Karpas-422 (cell line): ENCODE data around the gene MIB2. TPM values are rescaled to one million over a fixed set of nuclear protein-coding genes. Genes with fewer than 3 reads are reported as not detected.
"Not testable (repeated sequence)": the region's sequence is repeated elsewhere in the genome, so short reads cannot be mapped to it uniquely, and the experiment has no call there.

Experiments
- DNase-seq: peaks from one replicate; pipeline ENCODE4 v3.0.0-alpha.2; 2015
- H2AFZ ChIP-seq: fragments of 200-600 bp; sonication (generic); 2 replicates; pipeline ENCODE4 v1.6.1; 2014; ENCODE audit warnings: antibody characterized with exemption, low read length, mixed read lengths
- H3K27ac ChIP-seq: fragments of 200-600 bp; sonication (generic); 2 replicates; pipeline ENCODE4 v1.5.1; 2014; ENCODE audit warnings: mild to moderate bottlenecking, low read length, moderate library complexity
- H3K27me3 ChIP-seq: fragments of 200-600 bp; sonication (generic); 2 replicates; pipeline ENCODE4 v1.6.1; 2014; ENCODE audit warnings: low read length, mixed read lengths
- H3K36me3 ChIP-seq: fragments of 200-600 bp; sonication (generic); 2 replicates; pipeline ENCODE4 v1.6.1; 2014; ENCODE audit warnings: low read length, mixed read lengths; ENCODE audit not compliant: insufficient read depth
- H3K4me1 ChIP-seq: fragments of 200-600 bp; sonication (generic); 2 replicates; pipeline ENCODE4 v1.6.1; 2014; ENCODE audit warnings: mild to moderate bottlenecking, low read length, mixed read lengths
- H3K4me2 ChIP-seq: fragments of 200-600 bp; sonication (generic); 2 replicates; pipeline ENCODE4 v1.6.1; 2014; ENCODE audit warnings: low read length, low read depth, mild to moderate bottlenecking; ENCODE audit not compliant: poor library complexity, severe bottlenecking
- H3K4me3 ChIP-seq: fragments of 200-600 bp; sonication (generic); 2 replicates; pipeline ENCODE4 v1.5.1; 2014; ENCODE audit warnings: mild to moderate bottlenecking, antibody characterized with exemption, low read length, mixed read lengths
- H3K79me2 ChIP-seq: fragments of 200-600 bp; sonication (generic); 2 replicates; pipeline ENCODE4 v1.6.1; 2014; ENCODE audit warnings: mild to moderate bottlenecking, low read length, mixed read lengths
- H3K9ac ChIP-seq: fragments of 200-600 bp; sonication (generic); 2 replicates; pipeline ENCODE4 v1.6.0; 2014; ENCODE audit warnings: low read length
- H3K9me2 ChIP-seq: fragments of 200-600 bp; sonication (generic), shearing (Covaris generic); replicated peaks from 2 replicates; pipeline ENCODE4 v1.6.0; 2014; ENCODE audit warnings: mild to moderate bottlenecking, low read length, moderate library complexity; ENCODE audit not compliant: insufficient read depth
- H3K9me3 ChIP-seq: fragments of 300-700, 200-600 bp; sonication (generic); 2 replicates; pipeline ENCODE4 v1.6.1; 2014; ENCODE audit warnings: low read length, mixed read lengths
- H4K20me1 ChIP-seq: fragments of 200-600 bp; sonication (generic); 2 replicates; pipeline ENCODE4 v1.6.1; 2014; ENCODE audit warnings: mild to moderate bottlenecking, antibody characterized with exemption, low read length, low read depth; ENCODE audit not compliant: insufficient read depth
- total RNA-seq: library from RNA; depleted of rRNA; stranded (reverse); fragments of >200 nt; shearing (Covaris generic); gene quantifications from 2 replicates; pipeline ENCODE4 v1.2.3, GENCODE V29; 2014; ENCODE audit warnings: low replicate concordance

The MIB2 gene
- total RNA-seq, 1 experiment from 2014 or later, result 24.8 TPM

- H3K4me1 ChIP-seq, H3K27ac ChIP-seq, H4K20me1 ChIP-seq, H3K79me2 ChIP-seq, H3K36me3 ChIP-seq, H3K9me3 ChIP-seq, H3K9me2 ChIP-seq, DNase-seq, H3K27me3 ChIP-seq, H3K4me3 ChIP-seq, H3K9ac ChIP-seq, H3K4me2 ChIP-seq, H2AFZ ChIP-seq: not testable (repeated sequence)
Observed at GRCh38 chr1:1640081-1640480, 24.8 kb downstream of the MIB2 start.

DNA sequence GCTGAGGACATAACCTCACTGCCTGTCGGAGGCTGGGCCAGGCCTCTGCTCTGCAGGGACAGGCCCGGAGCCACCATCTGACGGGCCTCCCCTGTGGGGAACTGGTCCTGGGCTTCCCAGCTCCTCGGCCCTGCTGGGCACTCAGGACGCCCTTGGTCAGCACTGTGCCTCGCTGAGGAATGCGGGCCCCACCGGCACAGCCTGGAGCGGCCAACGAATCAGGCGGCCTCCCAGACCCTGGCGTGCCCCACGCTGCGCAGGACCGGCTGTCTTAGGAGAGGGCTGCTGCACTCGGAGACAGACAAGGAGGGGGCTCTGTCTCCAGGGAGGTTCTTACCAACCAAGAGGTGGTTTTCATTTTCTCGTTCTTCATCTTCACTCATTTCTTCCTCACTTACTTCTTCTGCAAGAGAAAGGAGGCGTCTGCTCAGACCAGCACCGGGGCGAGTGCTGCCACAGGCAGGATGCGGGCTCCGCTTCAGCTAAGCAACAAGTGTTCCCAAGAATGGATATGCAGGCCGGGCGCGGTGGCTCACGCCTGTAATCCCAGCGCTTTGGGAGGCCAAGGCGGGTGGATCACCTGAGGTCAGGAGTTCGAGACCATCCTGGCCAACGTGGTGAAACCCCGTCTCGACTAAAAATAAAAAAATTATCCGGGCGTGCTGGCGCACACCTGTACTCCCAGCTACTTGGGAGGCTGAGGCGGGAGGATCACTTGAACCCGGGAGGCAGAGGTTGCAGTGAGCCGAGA, 25.6 kb downstream of the MIB2 start:
- not testable (repeated sequence) for H3K9ac ChIP-seq, H3K36me3 ChIP-seq, H3K27me3 ChIP-seq, H3K4me2 ChIP-seq, H3K4me1 ChIP-seq, H4K20me1 ChIP-seq, H3K9me3 ChIP-seq, H3K9me2 ChIP-seq, H3K79me2 ChIP-seq, H2AFZ ChIP-seq, H3K27ac ChIP-seq, DNase-seq, H3K4me3 ChIP-seq

GRCh38 chr1:1646326-1646725, 31.0 kb downstream of the MIB2 start:
- not testable (repeated sequence) for H3K9me3 ChIP-seq, H3K27me3 ChIP-seq, H3K79me2 ChIP-seq, H3K4me1 ChIP-seq, H2AFZ ChIP-seq, H3K9me2 ChIP-seq, H3K4me2 ChIP-seq, H3K27ac ChIP-seq, H4K20me1 ChIP-seq, H3K9ac ChIP-seq, H3K36me3 ChIP-seq, DNase-seq, H3K4me3 ChIP-seq

DNA sequence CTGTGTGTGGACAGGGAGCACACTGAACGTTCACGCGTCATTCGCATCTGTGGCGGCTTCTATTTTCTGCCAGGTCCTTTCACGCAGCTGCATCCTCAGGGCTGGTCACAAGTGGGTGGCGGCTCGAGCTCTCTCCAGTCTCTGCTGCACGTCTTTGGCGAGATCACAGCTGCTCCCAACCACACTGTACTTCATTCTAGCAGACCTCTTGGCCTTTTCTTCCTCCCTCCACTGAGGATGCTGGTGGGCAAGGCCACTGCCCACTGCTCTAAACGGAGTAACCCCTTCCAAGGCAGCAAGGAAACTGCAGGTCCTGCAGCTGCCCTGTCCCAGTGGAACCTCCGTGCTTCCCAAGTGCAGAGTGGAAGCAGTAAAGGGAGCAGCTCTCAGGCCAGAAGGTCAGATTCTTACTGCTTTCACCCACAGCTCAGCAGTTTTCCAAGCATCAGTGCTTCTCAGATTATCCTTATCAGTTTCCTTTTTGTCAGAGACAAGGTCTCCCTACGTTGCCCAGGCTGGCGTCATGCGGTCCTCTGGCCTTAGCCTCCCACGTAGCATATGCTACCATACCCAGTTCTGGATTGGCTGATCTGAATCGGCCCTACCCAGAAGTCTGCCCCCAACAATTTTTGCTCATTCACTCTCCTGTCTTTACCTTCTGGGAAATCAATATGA, 32.4 kb downstream of the MIB2 start:
- H3K9me2 ChIP-seq, H3K4me1 ChIP-seq, H3K27ac ChIP-seq, H3K9me3 ChIP-seq, H2AFZ ChIP-seq, H3K79me2 ChIP-seq, H3K27me3 ChIP-seq, H3K4me3 ChIP-seq, H4K20me1 ChIP-seq, H3K9ac ChIP-seq, H3K36me3 ChIP-seq, H3K4me2 ChIP-seq, DNase-seq: not testable (repeated sequence)

GRCh38 chr1:1648265-1648664, 33.0 kb downstream of the MIB2 start:
- H3K36me3 ChIP-seq, H4K20me1 ChIP-seq, H3K4me1 ChIP-seq, H2AFZ ChIP-seq, H3K27me3 ChIP-seq, H3K9me3 ChIP-seq, H3K9ac ChIP-seq, H3K79me2 ChIP-seq, H3K9me2 ChIP-seq, H3K4me3 ChIP-seq, H3K27ac ChIP-seq, H3K4me2 ChIP-seq, DNase-seq: not testable (repeated sequence)

- Histone ChIP-seq H3K4me2 (peak within 1 kb of the TSS; percentile 49), H3K27ac (peak within 1 kb of the TSS; percentile 70), H2AFZ (peak within 1 kb of the TSS; percentile 3; the same call in 1 of the 2 replicates), H3K4me3 (peak within 1 kb of the TSS; percentile 70), H3K79me2 (peaks cover 21% of the 10 kb centered on the region), H3K36me3 (peaks cover 13% of the 10 kb centered on the region; the same call in 1 of the 2 replicates), H3K9ac (peak within 1 kb of the TSS; percentile 75)
- H3K4me1 ChIP-seq, H3K27me3 ChIP-seq, H3K9me2 ChIP-seq, H4K20me1 ChIP-seq, H3K9me3 ChIP-seq: not testable (repeated sequence)
- DNase-seq, result peak; percentile 99
Observed at GRCh38 chr1:1658583-1659549, 43.6 kb downstream of the MIB2 start, which contains the start of gene CDK11B. Gene CDK11B (minus strand): TSS chr1:1659004. CDS start chr1:1657485, 1,519 bp downstream.

DNA sequence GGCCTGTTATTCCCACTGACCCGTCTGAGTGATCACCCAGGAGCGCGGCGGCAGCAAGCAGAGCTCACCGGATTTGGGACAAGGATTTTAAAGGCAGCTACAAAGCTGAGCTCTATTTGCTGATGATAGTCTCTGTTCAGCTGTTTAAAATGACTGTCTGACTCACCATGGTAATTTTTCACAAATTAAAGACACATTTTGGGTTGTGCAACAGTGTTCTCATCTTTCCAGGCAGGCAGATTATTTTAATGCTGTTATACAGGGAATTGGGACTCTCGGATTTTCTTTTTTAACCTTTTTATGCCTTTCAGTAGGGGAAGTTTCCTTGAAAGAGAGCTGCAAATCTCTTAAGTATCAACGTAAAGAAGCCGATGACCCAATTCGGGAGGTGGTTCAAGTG, 47.1 kb downstream of the MIB2 start:
- not testable (repeated sequence) for H3K79me2 ChIP-seq, H3K4me3 ChIP-seq, H3K4me1 ChIP-seq, H3K4me2 ChIP-seq, H2AFZ ChIP-seq, H3K9ac ChIP-seq, H3K27ac ChIP-seq, H3K9me3 ChIP-seq, H3K27me3 ChIP-seq, H3K36me3 ChIP-seq, DNase-seq, H3K9me2 ChIP-seq, H4K20me1 ChIP-seq
